HEK293T (cell line): ENCODE data around the gene BAHCC1.

Experiments used
- CTCF ChIA-PET: fragments of 350-600 bp; formaldehyde crosslinking; extraction: SDS; loops from one replicate; lab custom pipeline; 2021; ENCODE audit warnings: antibody characterized with exemption, inconsistent platforms; lab: Yijun Ruan, JAX
- POLR2A ChIA-PET: fragments of 350-600 bp; formaldehyde crosslinking; extraction: SDS; loops from one replicate; lab custom pipeline; 2020; ENCODE audit warnings: antibody characterized with exemption, inconsistent platforms; lab: Yijun Ruan, JAX
- DNase-seq: peaks from one replicate; pipeline ENCODE4 v3.0.0; 2012; ENCODE audit warnings: mixed read lengths; ENCODE audit errors: extremely low spot score
- ARNT ChIP-seq: fragments of 450-650 bp; IDR thresholded peaks from 2 replicates; pipeline ENCODE4 v1.6.1; 2017; ENCODE audit warnings: mild to moderate bottlenecking
- BHLHE40 ChIP-seq: fragments of 450-650 bp; IDR thresholded peaks from 2 replicates; pipeline ENCODE4 v1.6.1; 2016; ENCODE audit warnings: mild to moderate bottlenecking, moderate library complexity, borderline replicate concordance
- CTBP1 ChIP-seq: fragments of 450-650 bp; IDR thresholded peaks from 2 replicates; pipeline ENCODE4 v1.6.1; 2016; ENCODE audit warnings: borderline replicate concordance
- ELF4 ChIP-seq: fragments of 450-650 bp; IDR thresholded peaks from 2 replicates; pipeline ENCODE4 v1.6.1; 2017; ENCODE audit warnings: antibody characterized with exemption
- FOXA1 ChIP-seq: fragments of 450-650 bp; IDR thresholded peaks from 2 replicates; pipeline ENCODE4 v1.6.1; 2016; ENCODE audit warnings: mild to moderate bottlenecking
- FOXK2 ChIP-seq: fragments of 450-650 bp; IDR thresholded peaks from 2 replicates; pipeline ENCODE4 v1.6.1; 2016; ENCODE audit warnings: mild to moderate bottlenecking
- FOXM1 ChIP-seq: fragments of 450-650 bp; IDR thresholded peaks from 2 replicates; pipeline ENCODE4 v1.6.1; 2017; ENCODE audit warnings: mild to moderate bottlenecking, borderline replicate concordance
- HDGF ChIP-seq: fragments of 450-650 bp; IDR thresholded peaks from 2 replicates; pipeline ENCODE4 v1.6.1; 2017; ENCODE audit warnings: antibody characterized with exemption, borderline replicate concordance
- L3MBTL2 ChIP-seq: fragments of 450-650 bp; conservative IDR thresholded peaks from 2 replicates; pipeline ENCODE4 v1.6.1; 2016; ENCODE audit warnings: mild to moderate bottlenecking
- LEF1 ChIP-seq: fragments of 450-650 bp; IDR thresholded peaks from 2 replicates; pipeline ENCODE4 v1.6.1; 2017; ENCODE audit warnings: mild to moderate bottlenecking, borderline replicate concordance
- NFRKB ChIP-seq: fragments of 450-650 bp; IDR thresholded peaks from 2 replicates; pipeline ENCODE4 v1.6.1; 2016; ENCODE audit warnings: mild to moderate bottlenecking, moderate library complexity
- PKNOX1 ChIP-seq: fragments of 450-650 bp; IDR thresholded peaks from 2 replicates; pipeline ENCODE4 v1.6.1; 2016
- SP1 ChIP-seq: fragments of 450-650 bp; IDR thresholded peaks from 2 replicates; pipeline ENCODE4 v1.6.1; 2017
- SUZ12 ChIP-seq: fragments of 450-650 bp; IDR thresholded peaks from 2 replicates; pipeline ENCODE4 v1.6.1; 2016; ENCODE audit warnings: mild to moderate bottlenecking
- TARDBP ChIP-seq: fragments of 450-650 bp; IDR thresholded peaks from 2 replicates; pipeline ENCODE4 v1.6.1; 2016
- ZNF384 ChIP-seq: fragments of 450-650 bp; IDR thresholded peaks from 2 replicates; pipeline ENCODE4 v1.6.1; 2016

Gene BAHCC1

GRCh38 chr17:81402530-81402941, 7.3 kb downstream of the BAHCC1 start:
- POLR2A ChIA-PET: interaction anchor here (0.5 kb wide), 1 partner anchor 128 kb away, joined by 3 read pairs; no protein-coding TSS in a partner anchor
- DNase-seq: no peak
- CTCF ChIA-PET: interaction anchor here (1.5 to 2.2 kb wide), 3 partner anchors 9 to 111 kb away, joined by 5 to 6 read pairs (median 6); no protein-coding TSS in a partner anchor
- TF ChIP-seq HDGF (no peak), ARNT (no peak), TARDBP (no peak), BHLHE40 (no peak), FOXM1 (no peak), ZNF384 (no peak), ELF4 (no peak), LEF1 (no peak), CTBP1 (no peak), PKNOX1 (no peak), L3MBTL2 (no peak)

- no peak for DNase-seq
- POLR2A ChIA-PET: no interaction called here
- CTCF ChIA-PET: interaction anchor here (1.5 to 2.2 kb wide), 3 partner anchors 8 to 111 kb away, joined by 3 to 6 read pairs (median 5); no protein-coding TSS in a partner anchor
- TF ChIP-seq ARNT (no peak), HDGF (no peak), CTBP1 (no peak), PKNOX1 (no peak), BHLHE40 (no peak), ELF4 (no peak), ZNF384 (no peak), NFRKB (no peak), LEF1 (no peak), SP1 (no peak), FOXK2 (no peak)
Observed at GRCh38 chr17:81402981-81403467, 7.8 kb downstream of the BAHCC1 start.

- ChIA-PET CTCF (interaction anchor here (0.8 to 1.5 kb wide), 4 partner anchors 9 to 81 kb away, joined by 3 to 5 read pairs (median 3); partner anchors contain the start of gene BAHCC1), POLR2A (interaction anchor here (1.1 to 2.4 kb wide), 3 partner anchors 9 to 17 kb away, joined by 4 to 14 read pairs (median 4); partner anchors contain the start of gene BAHCC1)
- TF ChIP-seq PKNOX1 (peak; percentile 26; the same call in 1 of the 2 replicates), L3MBTL2 (peak; percentile 68), ARNT (no peak), SUZ12 (no peak)
- DNase-seq: no peak
Observed at GRCh38 chr17:81403671-81404534, 8.6 kb downstream of the BAHCC1 start.

GRCh38 chr17:81404558-81405165, 9.4 kb downstream of the BAHCC1 start:
- POLR2A ChIA-PET: interaction anchor here (0.7 to 2.4 kb wide), 8 partner anchors 10 to 112 kb away, joined by 3 to 14 read pairs (median 4); partner anchors contain the start of gene BAHCC1
- DNase-seq: no peak
- TF ChIP-seq CTBP1: no peak
- TF ChIP-seq PKNOX1: peak; percentile 78

GRCh38 chr17:81405411-81405872, 10.2 kb downstream of the BAHCC1 start:
- CTCF ChIA-PET: interaction anchor here (0.9 to 1.1 kb wide), 2 partner anchors 35 to 100 kb away, joined by 6 read pairs; no protein-coding TSS in a partner anchor
- TF ChIP-seq HDGF: no peak
- no peak for TF ChIP-seq ARNT
- TF ChIP-seq ZNF384: no peak
- TF ChIP-seq CTBP1: no peak
- no peak for TF ChIP-seq TARDBP
- TF ChIP-seq L3MBTL2: no peak
- TF ChIP-seq SUZ12: no peak
- TF ChIP-seq FOXA1: no peak
- no peak for TF ChIP-seq PKNOX1
- no peak for TF ChIP-seq FOXM1
- TF ChIP-seq BHLHE40: no peak
- no peak for TF ChIP-seq SP1
- POLR2A ChIA-PET: interaction anchor here (0.7 to 2.4 kb wide), 8 partner anchors 8 to 112 kb away, joined by 3 to 14 read pairs (median 3); partner anchors contain the start of gene BAHCC1
- DNase-seq: no peak

More at GRCh38 chr17:81404558-81405165, 9.4 kb downstream of the BAHCC1 start:
- CTCF ChIA-PET: interaction anchor here (0.8 to 1.5 kb wide), 5 partner anchors 10 to 80 kb away, joined by 3 to 6 read pairs (median 3); partner anchors contain the start of gene BAHCC1
